HCEC 1CT (cell line): ENCODE data around the gene EDA.
"Not testable (repeated sequence)": the region's sequence is repeated elsewhere in the genome, so short reads cannot be mapped to it uniquely, and the experiment has no call there.

Experiments
- DNase-seq: peaks from one replicate; pipeline ENCODE4 v3.0.0-alpha.2; 2017

The EDA gene

DNA sequence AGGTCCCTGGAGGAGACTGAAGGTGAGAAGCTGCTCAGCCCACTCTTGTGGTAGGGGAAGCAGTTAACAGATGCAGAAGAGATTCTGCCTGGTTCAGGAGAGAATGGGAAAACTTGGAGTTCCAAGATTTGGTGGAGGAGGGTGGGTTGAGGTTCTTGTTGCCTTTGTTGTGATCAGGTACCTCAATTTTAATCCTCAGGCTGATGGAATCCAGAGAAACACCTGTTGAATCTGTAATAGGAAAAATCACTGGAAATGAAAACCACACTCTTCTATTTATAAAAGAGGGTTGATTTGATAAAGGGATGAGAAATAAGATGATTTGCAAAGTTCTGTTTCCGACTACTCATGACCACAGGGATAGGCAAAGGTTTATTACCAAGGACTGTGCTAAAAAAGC, 132.1 kb downstream of the EDA start:
- no peak for DNase-seq

GRCh38 chrX:69759921-69760625, 144.2 kb downstream of the EDA start:
- no peak for DNase-seq

DNA sequence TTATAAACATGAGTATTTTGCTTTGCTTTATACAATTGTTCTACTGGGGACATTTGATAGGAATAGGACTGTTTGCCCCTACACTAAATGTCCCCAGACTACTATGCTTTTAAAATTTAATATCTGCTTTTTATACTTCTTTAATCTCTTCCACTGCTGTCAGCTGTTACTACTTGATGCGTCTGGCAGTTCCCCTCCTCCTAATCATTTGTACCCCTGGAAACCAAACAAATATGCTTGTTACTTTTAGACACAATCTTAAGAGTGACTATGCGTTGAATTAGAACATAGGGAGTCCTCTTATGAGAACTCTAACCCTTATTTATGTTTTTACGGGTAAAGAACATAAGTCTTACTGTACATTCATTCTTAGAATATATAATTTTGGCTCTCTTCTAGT, 145.7 kb downstream of the EDA start:
- DNase-seq = no peak

DNA sequence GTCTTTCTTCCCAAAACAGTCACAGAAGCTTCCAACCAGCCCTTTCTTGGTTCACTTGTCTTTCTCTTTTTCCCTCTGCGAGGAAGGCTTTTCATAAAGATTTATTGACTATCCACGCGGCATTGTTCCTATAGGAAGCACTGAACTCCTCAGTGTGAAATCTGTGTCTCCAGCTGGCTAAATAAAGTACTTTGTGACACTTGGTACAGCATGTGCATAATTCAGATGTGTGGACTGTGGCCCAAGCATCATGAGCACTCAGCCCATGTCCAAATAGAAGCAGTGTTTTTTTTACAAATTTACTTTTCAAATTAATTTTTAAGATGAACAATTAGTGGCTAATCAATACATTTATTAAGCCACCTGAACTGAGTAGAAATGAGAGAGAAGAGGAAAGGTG, 146.4 kb downstream of the EDA start:
- DNase-seq = no peak

- no peak for DNase-seq
These were observed 177.5 kb downstream of the EDA start for GRCh38 chrX:69793260-69793935.

- no peak for DNase-seq
These were observed 179.8 kb downstream of the EDA start for GRCh38 chrX:69795702-69796101.

- DNase-seq = no peak
These were observed 191.5 kb downstream of the EDA start for GRCh38 chrX:69807400-69807799.

- no peak for DNase-seq
These were observed 192.5 kb downstream of the EDA start for GRCh38 chrX:69808375-69808774.

GRCh38 chrX:69813677-69814076, 197.8 kb downstream of the EDA start:
- DNase-seq = no peak

GRCh38 chrX:69815063-69815462, 199.2 kb downstream of the EDA start:
- no peak for DNase-seq

DNA sequence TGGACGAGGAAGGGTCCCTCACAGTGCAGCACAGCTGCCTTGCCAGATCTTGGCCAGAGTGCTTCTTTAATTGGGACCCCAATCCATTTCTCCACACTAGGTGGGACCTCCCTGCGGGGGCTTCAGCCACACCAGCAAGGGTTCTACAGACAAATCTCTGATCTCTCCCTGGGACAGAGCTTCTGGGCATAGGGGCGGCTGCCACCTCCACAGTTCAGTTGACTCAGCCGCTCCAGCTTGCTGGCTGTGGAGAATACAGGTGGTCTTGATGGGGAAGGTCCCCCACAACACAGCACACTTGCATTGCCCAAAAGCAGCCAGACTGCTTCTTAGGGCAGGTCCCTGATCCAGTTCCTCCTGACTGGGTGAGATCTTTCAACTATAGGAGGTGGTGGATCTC, 199.6 kb downstream of the EDA start:
- no peak for DNase-seq

GRCh38 chrX:69844636-69845035, 228.7 kb downstream of the EDA start:
- no peak for DNase-seq

DNA sequence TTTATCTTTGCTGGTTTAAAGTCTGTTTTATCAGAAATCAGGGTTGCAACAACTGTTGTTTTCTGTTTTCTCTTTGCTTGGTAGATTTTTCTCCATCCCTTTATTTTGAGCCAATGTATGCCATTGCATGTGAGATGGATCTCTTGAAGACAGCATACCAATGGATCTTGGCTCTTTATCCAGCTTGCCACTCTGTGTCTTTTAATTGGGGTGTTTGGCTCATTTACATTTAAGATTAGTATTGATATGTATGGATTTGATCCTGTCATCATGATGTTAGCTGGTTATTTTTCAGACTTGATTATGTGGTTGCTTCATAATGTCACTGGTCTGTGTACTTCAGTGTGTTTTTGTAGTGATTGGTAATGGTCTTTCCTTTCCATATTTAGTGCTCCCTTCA, 244.1 kb downstream of the EDA start:
- not testable (repeated sequence) for DNase-seq

- DNase-seq = no peak
These were observed 260.3 kb downstream of the EDA start for GRCh38 chrX:69876221-69876620.

DNA sequence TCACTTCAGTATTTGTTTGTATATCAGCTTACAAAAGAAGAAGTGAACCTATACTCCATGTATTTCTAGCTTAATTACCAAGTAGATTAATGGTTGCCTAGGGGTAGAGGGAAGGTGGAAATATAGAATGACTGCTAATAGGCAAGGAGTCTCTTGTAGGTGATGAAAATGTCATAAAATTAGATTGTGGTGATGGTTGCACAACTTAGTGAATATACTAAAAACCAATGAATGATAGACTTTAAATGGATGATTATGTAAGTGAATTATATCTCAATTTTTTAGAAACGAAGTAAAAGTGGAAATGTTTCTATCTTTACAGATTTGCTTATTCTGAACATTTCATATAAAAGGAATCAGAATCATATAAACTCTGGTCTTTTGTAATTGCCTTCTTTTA, 268.3 kb downstream of the EDA start:
- DNase-seq = no peak

DNA sequence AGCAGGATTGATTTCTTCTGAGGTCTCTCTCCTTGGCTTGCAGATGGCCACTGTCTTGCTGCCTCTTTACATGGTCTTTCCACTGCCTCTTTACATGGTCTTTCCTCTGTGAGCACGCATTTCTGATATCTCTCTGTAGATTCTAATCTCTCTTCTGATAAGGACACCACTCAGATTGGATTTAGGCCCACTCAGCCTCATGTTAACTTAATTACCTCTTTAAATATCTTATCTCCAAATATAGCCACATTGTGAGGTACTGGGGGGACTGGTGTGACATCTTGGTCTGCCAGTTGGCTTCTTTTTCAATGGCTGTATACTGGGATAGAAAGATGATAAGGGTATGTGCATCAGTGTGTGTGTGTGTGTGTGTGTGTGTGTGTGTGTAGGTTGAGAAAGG, 280.1 kb downstream of the EDA start:
- no peak for DNase-seq

DNA sequence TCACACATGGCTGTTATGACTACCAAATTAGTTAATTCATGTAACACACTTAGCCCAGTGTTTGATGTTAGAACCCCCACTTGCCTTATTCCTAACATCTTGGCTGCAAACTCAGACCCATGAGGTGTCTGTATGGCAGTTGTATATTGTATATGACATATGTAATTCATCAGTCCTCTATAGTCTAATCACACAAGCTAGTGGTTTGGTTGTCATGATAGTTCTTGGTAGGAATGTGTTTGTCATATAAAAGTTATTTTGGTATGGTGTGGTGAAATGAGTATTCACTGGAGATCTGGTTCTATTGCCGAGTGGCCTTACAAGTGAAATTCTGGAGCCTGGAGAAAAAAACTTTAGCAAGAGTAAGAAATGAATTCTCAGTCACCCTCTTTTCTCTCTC, 284.6 kb downstream of the EDA start:
- DNase-seq = no peak

DNA sequence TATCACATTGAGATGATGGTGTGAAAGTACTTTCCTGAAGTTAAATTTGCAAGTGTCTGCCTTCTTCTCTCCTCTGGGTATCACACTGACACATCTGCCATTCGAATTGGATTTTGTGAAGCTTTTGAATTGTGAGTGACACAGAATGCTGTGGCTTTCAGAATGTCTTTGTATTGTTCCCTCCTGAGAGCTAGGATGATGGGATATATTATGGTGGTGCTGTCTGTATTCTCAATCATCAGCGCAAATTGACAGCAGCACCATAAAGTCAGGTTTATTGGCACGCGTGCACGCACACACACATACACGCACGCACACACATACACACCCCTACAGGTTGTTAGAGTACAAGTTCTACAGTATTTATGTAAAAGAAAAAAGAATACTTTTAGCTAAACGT, 290.5 kb downstream of the EDA start:
- no peak for DNase-seq

DNA sequence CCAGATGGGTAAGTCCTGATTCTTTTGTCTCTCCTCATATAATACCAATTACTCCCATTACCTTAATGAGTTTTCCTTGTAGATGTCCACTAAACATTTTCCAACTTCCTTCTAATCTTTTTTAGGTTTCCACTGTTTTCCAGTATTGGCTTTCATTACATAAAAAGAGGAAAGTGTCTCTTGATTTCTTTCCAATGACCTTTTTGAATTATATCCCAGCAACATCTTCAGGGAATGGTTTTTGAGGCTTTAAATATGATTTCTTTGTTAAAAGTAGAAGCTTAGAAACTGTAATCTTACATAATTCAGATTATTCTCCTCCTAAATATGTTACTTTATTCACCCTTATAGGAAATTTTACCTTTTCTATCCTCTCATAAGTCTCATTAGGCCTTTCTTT, 298.9 kb downstream of the EDA start:
- DNase-seq = no peak

- DNase-seq = no peak
These were observed 303.8 kb downstream of the EDA start for GRCh38 chrX:69919749-69920148.

DNA sequence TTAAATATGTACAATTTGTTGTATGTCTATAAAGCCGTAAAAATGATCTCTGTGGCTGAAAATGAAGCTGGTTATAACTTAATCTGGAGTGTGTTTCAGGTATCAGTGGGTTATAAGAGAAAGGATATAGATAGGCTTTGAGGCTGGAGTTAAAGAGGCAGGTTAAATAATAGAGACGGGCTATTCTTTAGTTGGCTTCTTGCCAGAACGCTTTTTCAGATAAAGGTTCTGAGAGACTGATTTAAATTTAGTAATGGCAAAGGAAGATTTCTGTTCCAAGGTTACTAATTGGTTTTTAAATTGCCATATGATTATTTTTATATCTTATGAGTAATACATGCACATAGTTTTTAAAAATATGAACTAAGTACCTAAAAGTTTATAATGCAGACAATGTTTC, 316.4 kb downstream of the EDA start:
- no peak for DNase-seq

DNA sequence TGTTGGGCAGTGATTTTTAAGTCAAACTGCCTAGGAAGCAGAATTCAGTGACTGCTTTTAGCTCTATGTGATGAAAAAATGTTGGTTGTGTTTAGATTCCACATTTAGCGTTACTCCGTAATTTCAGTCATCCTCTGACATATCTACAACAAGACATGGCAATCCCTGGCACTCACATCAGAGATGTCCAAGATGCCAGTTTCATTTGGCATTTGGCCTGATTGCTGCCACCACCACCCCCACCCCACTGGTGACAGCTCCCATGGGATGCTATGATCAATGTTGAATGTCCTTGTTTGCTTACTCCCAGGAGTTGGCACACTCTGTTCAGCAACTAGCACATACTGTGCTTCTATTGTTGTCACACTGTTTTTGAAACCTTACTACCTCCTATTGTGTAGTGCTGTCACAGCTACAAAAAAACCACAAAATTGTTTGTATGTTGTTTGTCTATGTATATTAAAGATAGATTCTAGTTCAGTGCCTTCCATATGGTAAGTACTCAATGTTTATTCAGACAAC, 332.4 kb downstream of the EDA start:
- DNase-seq = no peak

DNA sequence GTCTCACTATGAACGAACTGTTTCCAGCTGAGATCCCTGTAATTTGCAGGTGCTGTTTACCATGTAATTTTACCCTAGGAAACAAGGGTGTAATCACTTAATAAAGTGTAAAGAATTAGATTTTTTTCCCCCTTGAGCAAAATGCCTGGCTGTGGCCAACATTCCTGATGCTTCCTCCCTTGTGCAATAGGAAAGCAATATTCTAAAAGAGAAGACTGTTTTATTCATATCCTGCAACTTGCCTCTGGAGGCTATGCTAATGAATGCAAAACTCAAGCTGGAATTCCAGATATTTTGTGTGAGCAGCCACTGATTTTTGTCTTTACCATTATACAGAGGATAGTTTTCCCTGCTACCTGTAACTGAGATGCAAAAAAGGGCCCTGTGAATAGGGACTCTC, 335.8 kb downstream of the EDA start:
- no peak for DNase-seq

DNA sequence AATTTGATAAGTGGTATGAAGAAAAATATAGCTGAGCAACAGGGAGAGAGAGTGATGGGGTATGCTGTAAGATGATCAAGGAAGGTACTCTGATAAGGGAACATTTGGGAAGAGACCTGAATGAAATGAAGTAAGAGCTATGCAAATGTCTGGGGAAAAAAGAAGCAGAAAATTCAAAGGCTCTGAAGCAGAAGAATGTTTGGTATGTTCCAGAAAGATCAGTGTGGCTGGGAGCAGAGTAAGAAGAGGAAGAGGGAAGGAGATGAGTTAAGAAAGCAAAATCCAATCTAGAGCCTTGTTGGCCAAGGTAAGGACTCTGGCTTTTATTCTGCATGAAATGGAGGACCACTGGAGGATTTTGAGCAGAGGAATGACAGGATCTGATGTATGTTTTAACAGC, 343.8 kb downstream of the EDA start:
- DNase-seq = no peak
